Thyroid gland (tissue), 4 donors: ENCODE results near the gene MRPL54. TPM values are rescaled to one million over a fixed set of nuclear protein-coding genes. Genes with fewer than 3 reads are reported as not detected.

Experiments
- DNase-seq, 2 donors: peaks; one replicate each; pipeline ENCODE4 v3.0.0-alpha.2; 2019
- H3K27ac ChIP-seq, 3 donors: fragments of 200-600 bp; sonication (generic); 1 replicate in 2 of 3; 2 replicates in 1 of 3; pipeline ENCODE4 v1.5.1; 2016 to 2019; ENCODE audit warnings: mild to moderate bottlenecking in 1 of 3, moderate library complexity in 1 of 3
- H3K27me3 ChIP-seq: fragments of 200-600 bp; sonication (generic); one replicate; pipeline ENCODE4 v1.5.1; 2019
- H3K36me3 ChIP-seq, 2 donors: fragments of 200-600 bp; sonication (generic); one replicate each; pipeline ENCODE4 v1.5.1; 2016 to 2019
- H3K4me1 ChIP-seq, 2 donors: fragments of 200-600 bp; sonication (generic); one replicate each; pipeline ENCODE4 v1.5.1; 2017 to 2019
- H3K4me3 ChIP-seq, 3 donors: fragments of 200-600 bp; sonication (generic); replicated peaks in 1 of 3; 1 replicate in 2 of 3; 2 replicates in 1 of 3; pipeline ENCODE4 v1.5.1; 2016; ENCODE audit warnings: mild to moderate bottlenecking in 1 of 3
- H3K9me3 ChIP-seq: fragments of 200-600 bp; sonication (generic); one replicate; pipeline ENCODE4 v1.5.1; 2017
- POLR2A ChIP-seq, 2 donors: fragments of 450-650 bp; IDR thresholded peaks; one replicate each; pipeline ENCODE4 v1.6.1; 2017; ENCODE audit warnings: antibody characterized with exemption in 2 of 2, mild to moderate bottlenecking in 2 of 2, moderate library complexity in 1 of 2
- WGBS, 2 donors: methylation state at CpG; one replicate each; pipeline ENCODE4 v1.1.5; 2017; 5-methylcytosine and 5-hydroxymethylcytosine counted together
- intact Hi-C: fragments of 100-400 bp; cut with DNase I; formaldehyde crosslinking; loops from one replicate; pipeline ENCODE4 v1.15.1; 2023
- total RNA-seq, 4 donors: library from RNA; depleted of rRNA; stranded (reverse); fragments of >200 nt; gene quantifications; one replicate each; pipeline ENCODE4 v1.2.3, GENCODE V29; 2016
- TF ChIP-seq, protein P1 (sequence below), 6 experiments: fragments of 200-600 bp in 3 of 6; fragments of 450-650 bp in 3 of 6; sonication (generic) in 3 of 6; IDR thresholded peaks; one replicate each; pipeline ENCODE4 v1.5.1; 2016 to 2019; ENCODE audit warnings: antibody characterized with exemption in 6 of 6, mild to moderate bottlenecking in 2 of 6, inconsistent platforms in 1 of 6, moderate library complexity in 1 of 6

The MRPL54 gene
- total RNA-seq, 4 donors from 2014 or later = 84.0 to 131 (median 102) TPM

DNA sequence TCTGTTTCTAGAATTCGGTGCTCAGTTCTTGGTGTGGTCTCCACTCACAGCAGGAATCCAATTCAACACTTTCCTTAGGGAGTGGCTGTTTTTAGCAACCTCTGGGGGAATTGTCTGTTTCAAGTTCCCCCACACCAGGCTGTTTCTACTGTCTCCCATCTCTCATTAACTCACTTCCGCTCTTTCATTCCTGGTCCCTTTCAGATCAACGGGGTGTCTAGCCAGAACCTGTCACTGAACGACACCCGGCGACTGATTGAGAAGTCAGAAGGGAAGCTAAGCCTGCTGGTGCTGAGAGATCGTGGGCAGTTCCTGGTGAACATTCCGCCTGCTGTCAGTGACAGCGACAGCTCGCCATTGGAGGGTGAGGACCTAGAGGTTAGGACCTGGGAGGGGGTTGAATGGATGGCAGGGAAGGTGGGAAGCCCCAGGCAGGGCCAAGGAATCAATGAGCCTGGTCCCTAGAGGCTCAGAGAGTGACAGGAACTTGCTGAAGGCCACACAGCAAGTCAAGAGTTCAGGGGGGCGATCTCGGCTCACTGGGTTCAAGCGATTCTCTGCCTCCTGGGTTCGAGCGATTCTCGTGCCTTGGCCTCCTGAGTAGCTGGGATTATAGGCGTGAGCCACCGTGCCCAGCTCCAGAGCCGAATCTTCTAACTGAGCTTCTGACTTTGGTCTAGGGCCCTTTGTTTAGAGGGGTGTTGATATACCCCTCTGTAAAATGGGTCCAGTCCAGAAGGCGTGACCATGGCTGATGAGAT lies 28.8 kb upstream of the MRPL54 start:
- H3K27ac ChIP-seq = no peak overlapping the region
- DNase-seq = no peak
- H3K9me3 ChIP-seq = no peaks in the 10 kb centered on the region
- peaks cover 7 to 17% of the 10 kb centered on the region in 2 donors for H3K36me3 ChIP-seq
- no peaks in the 10 kb centered on the region for H3K27me3 ChIP-seq
- no peaks in the 10 kb centered on the region for H3K4me1 ChIP-seq
- WGBS, 2 donors = 87 to 88% methylated on average over 19 to 20 of the region's 20 CpGs
- no peak for TF ChIP-seq POLR2A (IDR thresholded peaks at IDR 0.05)
- TF ChIP-seq, protein P1, sequence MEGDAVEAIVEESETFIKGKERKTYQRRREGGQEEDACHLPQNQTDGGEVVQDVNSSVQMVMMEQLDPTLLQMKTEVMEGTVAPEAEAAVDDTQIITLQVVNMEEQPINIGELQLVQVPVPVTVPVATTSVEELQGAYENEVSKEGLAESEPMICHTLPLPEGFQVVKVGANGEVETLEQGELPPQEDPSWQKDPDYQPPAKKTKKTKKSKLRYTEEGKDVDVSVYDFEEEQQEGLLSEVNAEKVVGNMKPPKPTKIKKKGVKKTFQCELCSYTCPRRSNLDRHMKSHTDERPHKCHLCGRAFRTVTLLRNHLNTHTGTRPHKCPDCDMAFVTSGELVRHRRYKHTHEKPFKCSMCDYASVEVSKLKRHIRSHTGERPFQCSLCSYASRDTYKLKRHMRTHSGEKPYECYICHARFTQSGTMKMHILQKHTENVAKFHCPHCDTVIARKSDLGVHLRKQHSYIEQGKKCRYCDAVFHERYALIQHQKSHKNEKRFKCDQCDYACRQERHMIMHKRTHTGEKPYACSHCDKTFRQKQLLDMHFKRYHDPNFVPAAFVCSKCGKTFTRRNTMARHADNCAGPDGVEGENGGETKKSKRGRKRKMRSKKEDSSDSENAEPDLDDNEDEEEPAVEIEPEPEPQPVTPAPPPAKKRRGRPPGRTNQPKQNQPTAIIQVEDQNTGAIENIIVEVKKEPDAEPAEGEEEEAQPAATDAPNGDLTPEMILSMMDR (IDR thresholded peaks at IDR 0.05) = no peak
- intact Hi-C loops = no loop called here
- no peak overlapping the region for H3K4me3 ChIP-seq

DNA sequence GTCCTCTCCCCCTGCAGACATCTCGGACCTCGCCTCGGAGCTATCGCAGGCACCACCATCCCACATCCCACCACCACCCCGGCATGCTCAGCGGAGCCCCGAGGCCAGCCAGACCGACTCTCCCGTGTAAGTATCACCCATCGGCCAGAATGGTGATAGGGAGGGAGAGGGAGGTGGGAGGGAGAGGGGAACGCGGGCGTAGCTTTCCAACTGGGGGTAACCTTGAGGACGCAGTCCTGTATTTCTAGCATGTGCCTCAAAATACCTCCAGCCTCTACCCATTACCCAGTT lies 28.2 kb upstream of the MRPL54 start:
- Histone ChIP-seq H3K9me3 (no peaks in the 10 kb centered on the region), H3K27ac (no peak overlapping the region), H3K4me1 (no peaks in the 10 kb centered on the region), H3K27me3 (no peaks in the 10 kb centered on the region), H3K36me3 (peaks cover 7 to 19% of the 10 kb centered on the region in 2 donors), H3K4me3 (no peak overlapping the region)
- DNase-seq = no peak
- TF ChIP-seq, protein P1 (IDR thresholded peaks at IDR 0.05) = no peak
- no peak for TF ChIP-seq POLR2A (IDR thresholded peaks at IDR 0.05)
- intact Hi-C loops = no loop called here
- 93 to 94% methylated on average over 7 to 14 of the region's 14 CpGs for WGBS, 2 donors

DNA sequence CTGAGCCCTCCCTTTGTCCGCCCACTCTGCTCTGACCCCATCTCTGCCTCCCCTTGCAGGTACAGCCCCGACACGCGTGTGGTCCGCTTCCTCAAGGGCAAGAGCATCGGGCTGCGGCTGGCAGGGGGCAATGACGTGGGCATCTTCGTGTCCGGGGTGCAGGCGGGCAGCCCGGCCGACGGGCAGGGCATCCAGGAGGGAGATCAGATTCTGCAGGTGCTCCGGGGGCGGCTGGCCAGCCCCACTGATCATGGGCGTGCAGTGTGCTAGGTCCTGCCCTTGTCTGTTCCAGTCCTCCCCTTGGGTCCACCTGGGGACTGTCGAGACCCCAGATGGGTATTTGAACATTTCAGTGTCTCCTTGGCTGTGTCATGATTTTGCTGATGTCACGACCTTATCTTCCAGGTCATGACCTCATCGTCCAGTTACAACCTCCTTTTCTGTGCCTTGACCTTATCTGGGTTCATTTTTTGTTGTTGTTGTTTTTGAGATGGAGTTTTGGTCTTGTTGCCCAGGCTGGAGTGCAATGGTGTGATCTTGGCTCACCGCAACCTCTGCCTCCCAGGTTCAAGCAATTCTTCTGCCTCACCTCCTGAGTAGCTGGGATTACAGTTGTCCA lies 26.3 kb upstream of the MRPL54 start:
- Histone ChIP-seq H3K9me3 (no peaks in the 10 kb centered on the region), H3K27me3 (no peaks in the 10 kb centered on the region), H3K27ac (no peak overlapping the region), H3K4me1 (no peaks in the 10 kb centered on the region), H3K36me3 (peaks cover 14 to 19% of the 10 kb centered on the region in 2 donors), H3K4me3 (no peak overlapping the region)
- no peak for DNase-seq
- 84 to 92% methylated on average over 19 to 20 of the region's 21 CpGs for WGBS, 2 donors
- TF ChIP-seq, protein P1 (IDR thresholded peaks at IDR 0.05) = no peak
- TF ChIP-seq POLR2A (IDR thresholded peaks at IDR 0.05) = no peak
- intact Hi-C loops = no loop called here

DNA sequence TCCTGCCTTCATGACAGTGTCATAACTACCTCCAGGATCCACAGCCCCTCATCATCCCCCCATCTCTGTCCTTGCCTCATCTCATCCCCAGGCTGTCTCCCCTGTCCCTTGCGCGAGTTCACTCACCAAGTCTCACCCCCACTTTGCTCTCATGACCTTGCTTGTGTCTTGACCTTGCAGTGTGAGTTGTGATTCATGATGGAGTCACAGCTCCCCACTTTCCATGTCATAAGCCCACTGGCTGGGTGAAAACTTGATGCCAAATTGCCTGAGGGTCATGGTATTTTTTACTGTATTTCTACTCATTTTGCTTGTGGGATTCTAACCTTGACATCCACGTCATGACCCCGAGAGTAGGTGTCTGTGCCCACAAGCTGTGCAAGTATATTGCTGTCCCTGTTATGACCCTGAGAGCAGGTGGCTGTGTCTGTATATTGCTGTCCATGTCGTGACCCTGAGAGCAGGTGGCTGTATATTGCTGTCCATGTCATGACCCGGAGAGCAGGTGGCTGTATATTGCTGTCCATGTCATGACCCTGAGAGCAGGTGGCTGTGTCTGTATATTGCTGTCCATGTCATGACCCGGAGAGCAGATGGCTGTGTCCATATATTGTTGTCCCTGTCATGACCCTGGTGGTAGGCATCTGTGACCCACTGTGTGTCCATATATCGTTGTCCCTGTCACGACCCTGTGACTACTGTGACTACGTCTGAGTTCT lies 24.8 kb upstream of the MRPL54 start:
- intact Hi-C loops = no loop called here
- no peaks in the 10 kb centered on the region for H3K9me3 ChIP-seq
- no peak overlapping the region for H3K27ac ChIP-seq
- TF ChIP-seq, protein P1 (IDR thresholded peaks at IDR 0.05) = no peak
- TF ChIP-seq POLR2A (IDR thresholded peaks at IDR 0.05) = no peak
- no peak for DNase-seq
- peaks cover 14 to 19% of the 10 kb centered on the region in 2 donors for H3K36me3 ChIP-seq
- WGBS, 2 donors = 94 to 95% methylated on average over 9 to 10 of the region's 10 CpGs
- H3K4me1 ChIP-seq = no peaks in the 10 kb centered on the region
- H3K4me3 ChIP-seq = no peak overlapping the region
- no peaks in the 10 kb centered on the region for H3K27me3 ChIP-seq
